PC-9 (cell line): Measurements from ENCODE around the gene GRAP2.

Experiments
- EZH2 ChIP-seq: fragments of 200-600 bp; sonication (generic); IDR thresholded peaks from 2 replicates; pipeline ENCODE4 v1.8.0; 2017; ENCODE audit warnings: antibody characterized with exemption, low read depth
- TF ChIP-seq, protein P1 (sequence below): fragments of 200-600 bp; sonication (generic); conservative IDR thresholded peaks from 2 replicates; pipeline ENCODE4 v1.6.1; 2017; ENCODE audit warnings: mixed run types, antibody characterized with exemption, mild to moderate bottlenecking, moderate library complexity

DNA sequence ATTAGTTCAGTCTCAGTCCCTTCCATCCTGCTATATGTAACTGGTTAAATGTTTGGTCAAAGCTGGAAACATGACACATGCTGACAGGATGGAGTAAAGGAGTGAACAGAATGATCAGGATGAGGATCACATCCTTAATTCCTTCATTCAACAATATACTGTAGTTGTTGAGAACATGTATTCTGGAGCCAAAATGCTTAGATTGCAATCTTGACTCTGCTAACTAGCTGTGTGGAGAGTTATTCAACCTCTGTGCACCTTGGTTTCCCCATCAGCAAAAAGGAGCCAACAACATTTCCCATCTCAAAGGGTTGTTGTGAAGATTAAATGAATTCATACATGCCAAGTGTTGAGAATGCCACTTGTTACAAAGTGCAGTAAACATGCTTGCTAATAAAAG lies 20.2 kb upstream of the GRAP2 start:
- TF ChIP-seq, protein P1, sequence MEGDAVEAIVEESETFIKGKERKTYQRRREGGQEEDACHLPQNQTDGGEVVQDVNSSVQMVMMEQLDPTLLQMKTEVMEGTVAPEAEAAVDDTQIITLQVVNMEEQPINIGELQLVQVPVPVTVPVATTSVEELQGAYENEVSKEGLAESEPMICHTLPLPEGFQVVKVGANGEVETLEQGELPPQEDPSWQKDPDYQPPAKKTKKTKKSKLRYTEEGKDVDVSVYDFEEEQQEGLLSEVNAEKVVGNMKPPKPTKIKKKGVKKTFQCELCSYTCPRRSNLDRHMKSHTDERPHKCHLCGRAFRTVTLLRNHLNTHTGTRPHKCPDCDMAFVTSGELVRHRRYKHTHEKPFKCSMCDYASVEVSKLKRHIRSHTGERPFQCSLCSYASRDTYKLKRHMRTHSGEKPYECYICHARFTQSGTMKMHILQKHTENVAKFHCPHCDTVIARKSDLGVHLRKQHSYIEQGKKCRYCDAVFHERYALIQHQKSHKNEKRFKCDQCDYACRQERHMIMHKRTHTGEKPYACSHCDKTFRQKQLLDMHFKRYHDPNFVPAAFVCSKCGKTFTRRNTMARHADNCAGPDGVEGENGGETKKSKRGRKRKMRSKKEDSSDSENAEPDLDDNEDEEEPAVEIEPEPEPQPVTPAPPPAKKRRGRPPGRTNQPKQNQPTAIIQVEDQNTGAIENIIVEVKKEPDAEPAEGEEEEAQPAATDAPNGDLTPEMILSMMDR: no peak
- no peak for TF ChIP-seq EZH2
